ENCODE measurements around the gene JMJD6. TPM values are rescaled to one million over a fixed set of nuclear protein-coding genes. Genes with fewer than 3 reads are reported as not detected.

Gene JMJD6
- total and polyA plus RNA-seq, 2 of the 8 experiments (the other 6 are each of a cell fraction or from before 2014, with no cell fraction given) = 8.6 to 18.6 TPM

- TF ChIP-seq, protein P1, sequence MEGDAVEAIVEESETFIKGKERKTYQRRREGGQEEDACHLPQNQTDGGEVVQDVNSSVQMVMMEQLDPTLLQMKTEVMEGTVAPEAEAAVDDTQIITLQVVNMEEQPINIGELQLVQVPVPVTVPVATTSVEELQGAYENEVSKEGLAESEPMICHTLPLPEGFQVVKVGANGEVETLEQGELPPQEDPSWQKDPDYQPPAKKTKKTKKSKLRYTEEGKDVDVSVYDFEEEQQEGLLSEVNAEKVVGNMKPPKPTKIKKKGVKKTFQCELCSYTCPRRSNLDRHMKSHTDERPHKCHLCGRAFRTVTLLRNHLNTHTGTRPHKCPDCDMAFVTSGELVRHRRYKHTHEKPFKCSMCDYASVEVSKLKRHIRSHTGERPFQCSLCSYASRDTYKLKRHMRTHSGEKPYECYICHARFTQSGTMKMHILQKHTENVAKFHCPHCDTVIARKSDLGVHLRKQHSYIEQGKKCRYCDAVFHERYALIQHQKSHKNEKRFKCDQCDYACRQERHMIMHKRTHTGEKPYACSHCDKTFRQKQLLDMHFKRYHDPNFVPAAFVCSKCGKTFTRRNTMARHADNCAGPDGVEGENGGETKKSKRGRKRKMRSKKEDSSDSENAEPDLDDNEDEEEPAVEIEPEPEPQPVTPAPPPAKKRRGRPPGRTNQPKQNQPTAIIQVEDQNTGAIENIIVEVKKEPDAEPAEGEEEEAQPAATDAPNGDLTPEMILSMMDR (IDR thresholded peaks at IDR 0.05; ENCODE audit: control extremely low read depth in 1 of 3, insufficient read depth in 1 of 3, low read depth in 1 of 3, low read length in 3 of 3) = no peak
- TF ChIP-seq MAFK (IDR thresholded peaks at IDR 0.05; ENCODE audit: low read depth, low read length) (peak; percentile 94; the same call in 1 of the 2 replicates), CREB1 (IDR thresholded peaks at IDR 0.05) (peak; percentile 38), MAX (IDR thresholded peaks at IDR 0.05) (no peak), CHD1 (IDR thresholded peaks at IDR 0.05; ENCODE audit: low read depth, low read length) (no peak)
Measured at GRCh38 chr17:76737082-76737675, 10.8 kb upstream of the JMJD6 start, which contains the start of gene SRSF2 (continued).

All from H1 (cell line).